KOPT-K1 (cell line): ENCODE measurements around the gene ANKRD6.

Source experiments
- H3K27ac ChIP-seq: fragments of 200-600 bp; sonication (generic); 2 replicates; pipeline ENCODE4 v1.5.1; 2016; ENCODE audit warnings: antibody characterized with exemption, mild to moderate bottlenecking, low read depth, low read length; ENCODE audit not compliant: poor library complexity, severe bottlenecking
- H3K36me3 ChIP-seq: fragments of 200-600 bp; sonication (generic); 2 replicates; pipeline ENCODE4 v1.5.1; 2017; ENCODE audit warnings: antibody characterized with exemption, mild to moderate bottlenecking, low read length, moderate library complexity; ENCODE audit not compliant: insufficient read depth
- H3K9me3 ChIP-seq: fragments of 200-600 bp; sonication (generic); 2 replicates; pipeline ENCODE4 v1.5.1; 2017; ENCODE audit warnings: antibody characterized with exemption, low read length, mild to moderate bottlenecking; ENCODE audit not compliant: insufficient read depth, poor library complexity, severe bottlenecking

ANKRD6 gene

GRCh38 chr6:89536231-89536630, 103.3 kb downstream of the ANKRD6 start:
- Histone ChIP-seq H3K36me3 (no peaks in the 10 kb centered on the region), H3K27ac (no peak overlapping the region), H3K9me3 (no peaks in the 10 kb centered on the region)

GRCh38 chr6:89539779-89540178, 106.8 kb downstream of the ANKRD6 start:
- no peaks in the 10 kb centered on the region for H3K9me3 ChIP-seq
- H3K27ac ChIP-seq: no peak overlapping the region
- no peaks in the 10 kb centered on the region for H3K36me3 ChIP-seq

- Histone ChIP-seq H3K27ac (no peak overlapping the region), H3K36me3 (no peaks in the 10 kb centered on the region), H3K9me3 (no peaks in the 10 kb centered on the region)
These were observed 109.3 kb downstream of the ANKRD6 start for GRCh38 chr6:89542081-89542857.

- no peaks in the 10 kb centered on the region for H3K9me3 ChIP-seq
- no peaks in the 10 kb centered on the region for H3K36me3 ChIP-seq
- no peak overlapping the region for H3K27ac ChIP-seq
These were observed 109.9 kb downstream of the ANKRD6 start for GRCh38 chr6:89542866-89543265.

- Histone ChIP-seq H3K9me3 (no peaks in the 10 kb centered on the region), H3K36me3 (no peaks in the 10 kb centered on the region), H3K27ac (no peak overlapping the region)
These were observed 114.3 kb downstream of the ANKRD6 start for GRCh38 chr6:89547281-89547680.

GRCh38 chr6:89553431-89553830, 120.5 kb downstream of the ANKRD6 start:
- peaks cover 12% of the 10 kb centered on the region for H3K9me3 ChIP-seq
- no peaks in the 10 kb centered on the region for H3K36me3 ChIP-seq
- no peak overlapping the region for H3K27ac ChIP-seq

GRCh38 chr6:89554106-89554505, 121.2 kb downstream of the ANKRD6 start:
- Histone ChIP-seq H3K27ac (no peak overlapping the region), H3K36me3 (no peaks in the 10 kb centered on the region), H3K9me3 (peaks cover 12% of the 10 kb centered on the region)

GRCh38 chr6:89555031-89555430, 122.1 kb downstream of the ANKRD6 start:
- Histone ChIP-seq H3K9me3 (peaks cover 12% of the 10 kb centered on the region), H3K36me3 (no peaks in the 10 kb centered on the region), H3K27ac (no peak overlapping the region)

GRCh38 chr6:89555806-89556205, 122.9 kb downstream of the ANKRD6 start:
- Histone ChIP-seq H3K36me3 (no peaks in the 10 kb centered on the region), H3K9me3 (peaks cover 12% of the 10 kb centered on the region), H3K27ac (no peak overlapping the region)

GRCh38 chr6:89559487-89559886, 126.5 kb downstream of the ANKRD6 start:
- Histone ChIP-seq H3K36me3 (no peaks in the 10 kb centered on the region), H3K27ac (no peak overlapping the region), H3K9me3 (peaks cover 12% of the 10 kb centered on the region)

GRCh38 chr6:89562093-89562973, 129.4 kb downstream of the ANKRD6 start:
- Histone ChIP-seq H3K9me3 (peaks cover 9% of the 10 kb centered on the region), H3K36me3 (no peaks in the 10 kb centered on the region), H3K27ac (no peak overlapping the region)

- Histone ChIP-seq H3K36me3 (no peaks in the 10 kb centered on the region), H3K27ac (no peak overlapping the region)
These were observed 130.9 kb downstream of the ANKRD6 start for GRCh38 chr6:89563866-89564265.

GRCh38 chr6:89564752-89565427, 131.9 kb downstream of the ANKRD6 start:
- Histone ChIP-seq H3K27ac (no peak overlapping the region), H3K36me3 (no peaks in the 10 kb centered on the region), H3K9me3 (no peaks in the 10 kb centered on the region)

More at GRCh38 chr6:89563866-89564265, 130.9 kb downstream of the ANKRD6 start:
- no peaks in the 10 kb centered on the region for H3K9me3 ChIP-seq

- Histone ChIP-seq H3K27ac (no peak overlapping the region), H3K9me3 (no peaks in the 10 kb centered on the region), H3K36me3 (no peaks in the 10 kb centered on the region)
These were observed 133.3 kb downstream of the ANKRD6 start for GRCh38 chr6:89566008-89566800.
